WTC11 (cell line): ENCODE data around the gene UAP1L1. TPM values are rescaled to one million over a fixed set of nuclear protein-coding genes. Genes with fewer than 3 reads are reported as not detected.
A peak's percentile ranks its signal among the peaks of the same experiment; 100 is the strongest.

ENCODE experiments used
- ATAC-seq: fragments of 200-7000 bp; cut with Tn5 transposase; 2 replicates; pipeline ENCODE4 v1.10.0; 2021; ENCODE audit warnings: mild to moderate bottlenecking, moderate library complexity
- CTCF ChIA-PET: fragments of 300-600 bp; sonication (Branson Sonifier 250); formaldehyde crosslinking; loops from one replicate; lab custom pipeline; 2021; ENCODE audit warnings: antibody characterized with exemption; lab: Charles Lee
- POLR2A ChIA-PET: fragments of 350-600 bp; sonication (Branson Sonifier 250); formaldehyde crosslinking; loops from one replicate; lab custom pipeline; 2021; ENCODE audit warnings: antibody characterized with exemption; lab: Charles Lee
- DNase-seq: peaks from one replicate; pipeline ENCODE4 v3.0.0; 2021; ENCODE audit warnings: low spot score
- H3K27ac Mint-ChIP-seq: 2 replicates; pipeline ENCODE4 v1.8.0; 2021; ENCODE audit warnings: mixed read lengths
- H3K27me3 Mint-ChIP-seq: 2 replicates; pipeline ENCODE4 v1.8.0; 2021; ENCODE audit warnings: low read depth, mild to moderate bottlenecking, moderate library complexity, mixed read lengths
- H3K36me3 Mint-ChIP-seq: 2 replicates; pipeline ENCODE4 v1.8.0; 2021; ENCODE audit warnings: mixed read lengths
- H3K4me1 Mint-ChIP-seq: 2 replicates; pipeline ENCODE4 v1.8.0; 2022; ENCODE audit warnings: mixed read lengths
- H3K4me3 Mint-ChIP-seq: 2 replicates; pipeline ENCODE4 v1.8.0; 2021; ENCODE audit warnings: mild to moderate bottlenecking, moderate library complexity, mixed read lengths
- H3K9me3 Mint-ChIP-seq: 2 replicates; pipeline ENCODE4 v1.8.0; 2021; ENCODE audit warnings: mixed read lengths
- CREB1 ChIP-seq: sonication (generic); formaldehyde crosslinking; IDR thresholded peaks from 2 replicates; pipeline ENCODE4 v1.8.0; 2023; ENCODE audit warnings: mild to moderate bottlenecking, missing genetic modification reagents
- E2F1 ChIP-seq: sonication (generic); formaldehyde crosslinking; IDR thresholded peaks from 2 replicates; pipeline ENCODE4 v1.8.0; 2022; ENCODE audit warnings: mild to moderate bottlenecking, missing genetic modification reagents
- ELF4 ChIP-seq: sonication (generic); formaldehyde crosslinking; IDR thresholded peaks from 2 replicates; pipeline ENCODE4 v1.8.1; 2022; ENCODE audit warnings: low read depth, mild to moderate bottlenecking, moderate library complexity, missing genetic modification reagents
- EMX1 ChIP-seq: fragments of 250-450 bp; sonication (Bioruptor Pico); IDR thresholded peaks from 2 replicates; pipeline ENCODE4 v1.8.0; 2021; ENCODE audit warnings: mild to moderate bottlenecking
- JAZF1 ChIP-seq: fragments of 250-450 bp; sonication (Bioruptor Pico); IDR thresholded peaks from 2 replicates; pipeline ENCODE4 v1.9.0; 2021; ENCODE audit warnings: moderate library complexity, mild to moderate bottlenecking, inconsistent platforms
- MLX ChIP-seq: sonication (generic); formaldehyde crosslinking; IDR thresholded peaks from 2 replicates; pipeline ENCODE4 v1.8.1; 2023; ENCODE audit warnings: mild to moderate bottlenecking, missing genetic modification reagents, moderate library complexity
- NFE2L1 ChIP-seq: sonication (generic); formaldehyde crosslinking; IDR thresholded peaks from 2 replicates; pipeline ENCODE4 v1.8.1; 2023; ENCODE audit warnings: missing genetic modification reagents
- OVOL2 ChIP-seq: fragments of 250-450 bp; sonication (Bioruptor Pico); IDR thresholded peaks from 2 replicates; pipeline ENCODE4 v1.9.0; 2021; ENCODE audit warnings: mild to moderate bottlenecking, borderline replicate concordance
- PREB ChIP-seq: sonication (generic); formaldehyde crosslinking; IDR thresholded peaks from 2 replicates; pipeline ENCODE4 v1.8.1; 2022; ENCODE audit warnings: mild to moderate bottlenecking, missing genetic modification reagents, moderate library complexity, borderline replicate concordance
- PRRX2 ChIP-seq: fragments of 250-450 bp; sonication (Bioruptor Pico); IDR thresholded peaks from 2 replicates; pipeline ENCODE4 v1.8.0; 2021; ENCODE audit warnings: mild to moderate bottlenecking
- RELA ChIP-seq: sonication (generic); formaldehyde crosslinking; IDR thresholded peaks from 2 replicates; pipeline ENCODE4 v1.8.1; 2022; ENCODE audit warnings: missing genetic modification reagents, mild to moderate bottlenecking, borderline replicate concordance
- USF1 ChIP-seq: sonication (generic); formaldehyde crosslinking; IDR thresholded peaks from 2 replicates; pipeline ENCODE4 v1.8.0; 2022; ENCODE audit warnings: mild to moderate bottlenecking, missing genetic modification reagents
- USF2 ChIP-seq: sonication (generic); formaldehyde crosslinking; IDR thresholded peaks from 2 replicates; pipeline ENCODE4 v1.8.1; 2023; ENCODE audit warnings: mild to moderate bottlenecking, missing genetic modification reagents, moderate library complexity
- ZBTB21 ChIP-seq: sonication (generic); formaldehyde crosslinking; IDR thresholded peaks from 2 replicates; pipeline ENCODE4 v1.8.1; 2023; ENCODE audit warnings: mild to moderate bottlenecking, missing genetic modification reagents, borderline replicate concordance
- ZNF423 ChIP-seq: fragments of 250-450 bp; sonication (Bioruptor Pico); IDR thresholded peaks from 2 replicates; pipeline ENCODE4 v2.1.2; 2022; ENCODE audit warnings: mild to moderate bottlenecking, moderate library complexity
- ZSCAN18 ChIP-seq: fragments of 250-450 bp; sonication (Bioruptor Pico); IDR thresholded peaks from 2 replicates; pipeline ENCODE4 v2.1.2; 2022; ENCODE audit warnings: mild to moderate bottlenecking, moderate library complexity
- total RNA-seq: library from RNA; stranded (reverse); gene quantifications from 3 replicates; pipeline ENCODE4 v1.2.3, GENCODE V29; 2021

The UAP1L1 gene
- total RNA-seq, 1 experiment from 2014 or later = 17.7 TPM

GRCh38 chr9:137127301-137128157 is 50.2 kb downstream of the UAP1L1 start:
- ChIA-PET POLR2A (no interaction called here), CTCF (interaction anchor here (0.6 to 1.5 kb wide), 4 partner anchors 11 to 109 kb away, joined by 3 to 7 read pairs (median 5); no protein-coding TSS in a partner anchor)
- TF ChIP-seq PRRX2 (CRISPR knock-in tag) = no peak
- no peak for DNase-seq
- Mint-ChIP-seq H3K4me1 (peaks cover 14% of the 10 kb centered on the region), H3K27ac (0 out of 2 replicates have a peak overlapping the region, but pooled peaks have one; percentile 60), H3K27me3 (peaks cover 16% of the 10 kb centered on the region), H3K4me3 (peak overlapping the region; percentile 78), H3K36me3 (no peaks in the 10 kb centered on the region), H3K9me3 (no peaks in the 10 kb centered on the region)
- ATAC-seq = no peak

- H3K27ac Mint-ChIP-seq = peak overlapping the region; percentile 60; the same call in 1 of the 2 replicates
- no peaks in the 10 kb centered on the region for H3K36me3 Mint-ChIP-seq
- peaks cover 14% of the 10 kb centered on the region for H3K4me1 Mint-ChIP-seq
- TF ChIP-seq PREB = no peak
- no peak for TF ChIP-seq JAZF1
- TF ChIP-seq USF2 (CRISPR knock-in tag) = no peak
- no peak for TF ChIP-seq ELF4 (CRISPR knock-in tag)
- no peak for TF ChIP-seq CREB1 (CRISPR knock-in tag)
- no peak for TF ChIP-seq ZSCAN18 (CRISPR knock-in tag)
- TF ChIP-seq OVOL2 = no peak
- TF ChIP-seq USF1 (CRISPR knock-in tag) = no peak
- no peak for TF ChIP-seq E2F1 (CRISPR knock-in tag)
- TF ChIP-seq RELA (CRISPR knock-in tag) = no peak
- no peak for TF ChIP-seq ZNF423 (CRISPR knock-in tag)
- H3K27me3 Mint-ChIP-seq = peaks cover 19% of the 10 kb centered on the region
- H3K9me3 Mint-ChIP-seq = no peaks in the 10 kb centered on the region
- peak overlapping the region; percentile 78 for H3K4me3 Mint-ChIP-seq
- no peak for DNase-seq
- ATAC-seq = no peak
- ChIA-PET CTCF (interaction anchor here (0.6 to 1.5 kb wide), 3 partner anchors 10 to 109 kb away, joined by 3 to 6 read pairs (median 4); no protein-coding TSS in a partner anchor), POLR2A (no interaction called here)
These were observed 51.0 kb downstream of the UAP1L1 start for GRCh38 chr9:137128158-137128861.

GRCh38 chr9:137128862-137129455 is 51.6 kb downstream of the UAP1L1 start:
- TF ChIP-seq CREB1 (CRISPR knock-in tag) = no peak
- TF ChIP-seq OVOL2 = no peak
- no peak for TF ChIP-seq EMX1 (CRISPR knock-in tag)
- no peak for TF ChIP-seq MLX (CRISPR knock-in tag)
- no peak for TF ChIP-seq NFE2L1 (CRISPR knock-in tag)
- no peak for TF ChIP-seq ZBTB21
- Mint-ChIP-seq H3K9me3 (no peaks in the 10 kb centered on the region), H3K27ac (peak overlapping the region; percentile 47; the same call in 1 of the 2 replicates), H3K27me3 (peaks cover 22% of the 10 kb centered on the region), H3K4me3 (peak overlapping the region; percentile 78), H3K4me1 (peaks cover 14% of the 10 kb centered on the region), H3K36me3 (no peaks in the 10 kb centered on the region)
- ChIA-PET POLR2A (interaction anchor here (1.0 to 1.6 kb wide), 8 partner anchors 9 to 518 kb away, joined by 3 to 9 read pairs (median 6); partner anchors contain the start of genes GRIN1, MAN1B1, TPRN and TUBB4B), CTCF (interaction anchor here (0.8 to 3.1 kb wide), 27 partner anchors 8 to 185 kb away, joined by 3 to 31 read pairs (median 7); partner anchors contain the start of genes ANAPC2, CYSRT1, DPP7 and FBXW5)
- ATAC-seq (peak; percentile 8), DNase-seq (no peak)
